GM21381 (cell line): ENCODE results near the gene IFRD2.
"Not testable (repeated sequence)": the region's sequence is repeated elsewhere in the genome, so short reads cannot be mapped to it uniquely, and the experiment has no call there.

Experiments used
- ATAC-seq: cut with Tn5 transposase; IDR thresholded peaks from one replicate; pipeline ENCODE4 v1.9.1; 2021; ENCODE audit warnings: mild to moderate bottlenecking, moderate library complexity; ENCODE audit not compliant: unreplicated experiment

Gene IFRD2

GRCh38 chr3:50268703-50269451 is 23.4 kb downstream of the IFRD2 start, which contains the start of gene SEMA3B:
SEMA3B (plus strand) TSS chr3:50269147; CDS start chr3:50269241, 94 bp downstream.
- no peak for ATAC-seq

GRCh38 chr3:50268276-50268675 is 24.0 kb downstream of the IFRD2 start:
- ATAC-seq = no peak

- ATAC-seq = no peak
These were observed 24.8 kb downstream of the IFRD2 start for GRCh38 chr3:50267280-50267913.

GRCh38 chr3:50266836-50267235 is 25.4 kb downstream of the IFRD2 start:
- no peak for ATAC-seq

- ATAC-seq = no peak
These were observed 26.2 kb downstream of the IFRD2 start for GRCh38 chr3:50266017-50266416.

- no peak for ATAC-seq
These were observed 26.7 kb downstream of the IFRD2 start for GRCh38 chr3:50265571-50265970.

GRCh38 chr3:50264964-50265485 is 27.2 kb downstream of the IFRD2 start:
- no peak for ATAC-seq

GRCh38 chr3:50264383-50264963 is 27.8 kb downstream of the IFRD2 start:
- no peak for ATAC-seq

GRCh38 chr3:50263478-50264382 is 28.5 kb downstream of the IFRD2 start:
- no peak for ATAC-seq

- no peak for ATAC-seq
These were observed 29.5 kb downstream of the IFRD2 start for GRCh38 chr3:50262778-50263177.

- not testable (repeated sequence) for ATAC-seq
These were observed 30.0 kb downstream of the IFRD2 start for GRCh38 chr3:50262200-50262599.

- no peak for ATAC-seq
These were observed 30.7 kb downstream of the IFRD2 start for GRCh38 chr3:50261505-50261904.

GRCh38 chr3:50260942-50261441 is 31.2 kb downstream of the IFRD2 start:
- no peak for ATAC-seq

- peak; percentile 85 for ATAC-seq
These were observed 31.9 kb downstream of the IFRD2 start for GRCh38 chr3:50260027-50260941.

GRCh38 chr3:50259432-50260026 is 32.7 kb downstream of the IFRD2 start:
- ATAC-seq = peak; percentile 21

- ATAC-seq = no peak
These were observed 33.2 kb downstream of the IFRD2 start for GRCh38 chr3:50258979-50259378.

GRCh38 chr3:50258029-50258680 is 34.1 kb downstream of the IFRD2 start:
- ATAC-seq = no peak
